Measurements from ENCODE around the gene CMSS1.

Gene CMSS1

DNA sequence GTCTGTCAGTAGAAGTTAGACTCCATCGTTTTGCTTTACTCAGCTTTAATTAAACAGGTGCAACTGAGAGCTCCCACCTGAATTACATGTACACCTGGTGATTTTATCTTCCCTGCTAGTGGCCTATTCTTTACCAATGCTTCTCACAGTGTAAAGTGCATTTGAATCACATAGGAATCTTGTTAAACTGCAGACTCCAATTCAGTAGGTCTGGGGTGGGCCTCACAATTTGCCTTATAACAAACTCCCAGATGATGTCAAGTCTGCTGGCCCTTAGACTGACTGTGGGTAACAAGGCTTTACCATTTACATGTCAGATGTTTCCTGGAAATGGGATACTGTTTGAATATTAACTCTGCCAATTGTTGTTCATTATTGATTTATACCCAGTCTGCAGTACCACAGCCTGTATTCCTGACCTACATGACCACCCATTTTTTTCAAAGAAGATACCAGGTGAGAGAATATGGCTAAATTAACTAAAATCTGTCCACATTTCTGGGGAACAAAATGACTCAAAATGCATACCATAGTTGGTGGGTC, 37.2 kb downstream of the CMSS1 start:
- DNase-seq: no peak

DNA sequence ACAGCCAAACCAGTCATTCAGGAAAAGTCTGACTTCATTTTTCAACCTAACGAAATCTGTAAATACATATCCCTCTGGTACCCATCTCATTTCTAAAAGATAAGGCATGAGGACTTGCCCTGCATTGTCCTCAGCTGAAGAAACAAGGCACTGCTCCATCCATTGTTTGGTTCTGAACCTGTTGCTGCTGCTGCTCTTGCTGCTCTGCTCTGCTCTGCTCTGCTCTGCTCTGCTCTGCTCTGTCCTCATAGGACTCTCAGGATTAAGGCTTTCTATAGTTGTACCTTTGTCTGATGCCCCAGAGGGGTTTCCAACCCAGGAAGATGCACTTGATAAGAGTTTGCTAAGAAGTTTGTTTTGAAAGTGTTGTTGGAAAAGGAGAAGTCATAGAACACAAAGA, 38.2 kb downstream of the CMSS1 start:
- DNase-seq: no peak

DNA sequence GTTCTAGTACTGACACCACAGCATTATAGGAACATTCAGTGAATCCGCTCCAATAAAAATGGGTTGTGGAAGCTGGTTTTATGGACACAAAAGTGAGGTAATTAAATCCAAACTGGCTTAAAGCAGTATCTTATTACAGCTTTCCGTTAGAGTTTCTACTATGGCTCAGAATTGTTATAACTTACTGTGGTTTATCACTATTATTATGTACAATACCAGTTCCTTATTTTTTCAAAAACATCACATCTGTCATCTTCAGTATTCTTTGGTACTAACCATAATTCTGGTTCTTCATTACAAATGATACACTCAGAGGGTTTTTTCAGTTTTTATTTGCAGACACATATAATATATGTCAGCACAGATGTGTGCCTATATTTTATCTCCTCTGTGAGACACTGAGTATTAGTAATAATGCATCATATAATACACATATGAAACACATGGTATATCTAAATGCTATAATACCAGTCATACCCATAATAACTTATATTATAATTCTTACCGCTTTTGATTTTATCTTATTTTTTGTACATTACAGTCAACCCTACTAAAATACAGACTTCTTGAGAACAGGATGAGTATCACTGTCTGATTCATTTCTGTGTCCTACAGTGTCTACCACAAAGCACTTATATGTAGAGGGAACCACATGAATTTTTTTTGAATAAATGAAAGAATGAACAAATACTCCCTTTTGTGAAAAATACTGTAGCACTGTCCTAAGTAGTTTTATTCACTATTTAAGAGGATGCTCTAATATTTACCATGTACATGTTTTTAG, 39.0 kb downstream of the CMSS1 start:
- DNase-seq: no peak

DNA sequence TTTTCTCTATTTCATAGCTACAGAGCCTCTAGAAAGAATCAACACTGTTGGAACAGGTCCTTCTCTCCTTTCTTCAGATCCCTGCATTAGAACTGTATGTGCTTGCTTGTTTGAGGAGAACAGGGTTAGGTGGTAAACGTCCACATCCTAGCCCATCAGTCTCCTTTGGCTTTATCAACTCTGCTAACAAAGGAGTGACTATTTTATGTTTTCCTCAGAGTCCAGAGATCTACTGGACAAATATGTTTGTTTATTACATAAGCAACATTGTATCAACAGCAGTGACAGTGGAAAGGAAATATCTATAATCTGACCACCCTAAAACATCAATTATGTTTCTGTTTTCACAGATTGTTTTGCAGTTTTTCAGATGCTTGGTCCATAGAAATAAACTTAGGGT, 39.6 kb downstream of the CMSS1 start:
- no peak for DNase-seq

DNA sequence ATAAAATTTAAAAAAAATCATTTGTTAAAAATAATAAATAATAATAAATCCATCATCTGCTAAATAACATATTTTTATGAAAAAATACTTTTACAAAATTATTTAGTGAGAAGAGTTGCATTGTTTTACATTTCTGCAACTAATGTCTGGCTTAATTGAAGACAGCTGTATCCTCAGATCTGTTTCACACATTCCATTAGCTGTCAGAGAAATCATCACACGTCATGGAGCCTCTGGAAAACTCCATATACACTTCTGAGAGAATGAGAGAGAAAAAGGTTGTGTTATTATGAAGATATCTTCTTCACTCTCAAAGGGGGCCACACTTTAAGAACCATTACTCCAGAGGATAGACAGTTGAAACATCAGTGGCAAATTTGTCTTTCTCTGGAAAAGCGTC, 40.8 kb downstream of the CMSS1 start:
- DNase-seq: no peak

DNA sequence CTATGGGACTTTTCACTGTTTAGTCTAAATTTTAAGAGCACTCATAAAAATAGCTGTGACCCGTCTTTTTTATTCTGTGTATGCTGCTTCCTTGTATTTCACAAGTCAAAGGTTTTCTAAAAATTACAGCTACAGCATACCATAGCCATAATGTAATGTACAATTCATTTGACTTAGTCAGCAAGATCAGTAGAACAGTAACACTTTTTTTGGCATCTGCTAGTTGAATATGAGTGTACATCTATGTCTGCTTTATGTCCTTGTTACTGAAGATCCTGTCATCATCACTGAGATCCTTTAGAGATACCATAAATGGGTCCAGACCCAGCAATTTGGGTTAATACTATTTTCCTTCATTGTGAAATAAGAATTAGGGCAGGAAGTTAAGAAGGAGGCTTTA, 42.2 kb downstream of the CMSS1 start:
- DNase-seq: no peak

DNA sequence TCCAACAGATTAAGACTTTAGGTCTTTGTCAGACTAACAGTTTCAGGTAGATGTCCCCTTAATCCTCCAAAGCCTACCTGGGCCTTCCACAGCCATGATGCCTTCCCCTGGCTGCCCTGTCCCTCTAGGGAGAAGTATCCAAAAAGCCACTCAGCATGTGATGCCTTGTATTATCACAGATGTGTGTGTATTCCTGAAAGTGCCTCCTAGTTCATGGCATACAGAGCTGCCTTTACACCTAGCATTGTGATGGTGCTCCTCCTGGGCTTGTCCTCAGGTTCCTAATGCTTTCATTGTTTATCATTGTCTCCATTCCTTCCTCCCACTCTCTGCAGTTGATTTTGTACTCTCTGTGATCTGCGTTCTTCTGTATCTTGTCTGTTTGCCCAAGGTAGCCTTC, 43.6 kb downstream of the CMSS1 start:
- DNase-seq: no peak

DNA sequence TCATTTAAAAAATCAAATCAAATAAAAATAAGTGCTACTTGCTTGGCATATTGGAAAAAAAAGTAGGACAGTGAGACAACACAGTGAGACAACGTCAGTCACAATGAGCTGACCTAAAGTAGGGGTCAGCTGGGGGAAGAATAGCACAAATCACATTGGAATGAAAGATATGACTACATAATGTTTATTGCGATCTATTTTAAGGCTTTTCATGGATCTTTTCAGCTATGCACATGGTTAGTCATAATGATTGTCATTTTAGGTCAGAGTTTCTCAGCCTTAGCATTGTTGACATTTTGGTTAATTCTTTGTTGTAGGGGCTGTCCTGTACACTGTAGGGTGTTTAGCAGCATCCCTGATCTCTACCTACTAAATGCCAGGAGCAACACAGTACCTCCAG, 44.5 kb downstream of the CMSS1 start:
- DNase-seq: no peak

DNA sequence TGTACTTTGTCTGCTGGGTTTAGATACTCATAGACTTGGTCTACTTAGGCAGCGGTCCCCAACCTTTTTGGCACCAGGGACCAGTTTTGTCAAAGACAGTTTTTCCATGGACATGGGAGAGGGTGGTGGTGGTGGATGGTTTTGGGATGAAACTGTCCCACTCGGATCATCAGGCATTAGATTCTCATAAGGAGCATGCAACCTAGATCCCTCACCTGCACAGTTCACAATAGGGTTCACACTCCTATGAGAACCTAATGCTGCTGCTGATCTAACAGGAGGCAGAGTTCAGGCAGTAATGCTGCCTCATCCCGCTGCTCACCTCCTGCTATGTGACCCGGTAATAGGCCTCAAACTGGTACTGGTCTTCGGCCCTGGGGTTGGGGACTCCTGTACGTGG, 45.3 kb downstream of the CMSS1 start:
- no peak for DNase-seq

DNA sequence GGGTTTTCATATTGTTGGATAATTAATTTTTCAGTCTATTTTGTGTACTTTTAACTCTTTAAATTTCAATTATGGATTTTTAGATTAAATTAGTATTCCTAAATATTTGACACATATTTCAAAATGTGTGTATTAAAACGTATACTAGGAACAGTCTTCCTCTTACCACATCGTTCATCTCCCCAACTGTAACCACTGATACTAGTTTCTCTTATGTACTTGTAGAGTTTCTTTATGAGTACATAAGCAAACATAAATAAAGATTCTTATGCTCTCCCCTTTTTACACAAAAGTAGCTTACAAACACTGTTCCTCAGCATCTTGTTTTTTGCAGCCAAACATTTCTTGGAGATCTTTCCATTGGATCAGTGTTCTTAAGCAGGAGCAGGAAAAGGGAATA, 45.9 kb downstream of the CMSS1 start:
- DNase-seq: no peak

DNA sequence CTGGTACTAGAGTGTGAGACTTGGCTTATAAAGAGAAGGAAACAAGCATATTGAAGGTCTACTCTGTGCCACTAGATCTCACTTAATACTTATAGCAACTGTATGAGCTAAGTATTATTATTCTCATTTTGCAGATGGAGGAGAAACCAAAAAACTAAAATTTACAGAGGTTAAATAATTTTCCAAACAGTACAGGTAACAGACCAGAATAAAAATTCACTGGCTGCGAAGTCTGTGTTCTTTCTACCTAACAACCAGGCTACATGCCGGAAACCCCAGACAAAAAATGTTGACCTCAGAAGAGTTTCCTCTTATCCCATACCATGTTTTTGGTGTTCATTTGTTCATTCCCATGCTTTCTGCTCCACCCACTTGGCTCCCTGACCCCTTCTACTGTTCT, 46.6 kb downstream of the CMSS1 start:
- DNase-seq: no peak

DNA sequence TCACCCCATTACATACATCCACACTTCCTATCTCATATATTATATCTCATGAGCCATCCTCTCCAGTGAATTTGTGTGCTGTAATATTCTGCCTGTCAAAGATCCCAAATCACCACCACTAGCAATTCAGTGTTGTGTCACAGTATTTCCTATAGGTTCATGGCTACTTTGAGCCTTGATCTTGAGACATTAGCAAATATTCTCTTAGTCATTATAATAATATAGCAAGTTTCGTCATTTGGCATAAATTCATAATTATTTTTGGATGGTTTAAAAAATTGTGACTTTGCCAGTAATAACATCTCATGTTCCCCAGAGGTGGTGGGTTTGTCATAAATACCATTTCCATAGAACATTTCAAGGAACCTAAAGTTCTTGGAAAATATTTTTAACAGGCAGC, 47.7 kb downstream of the CMSS1 start:
- no peak for DNase-seq

DNA sequence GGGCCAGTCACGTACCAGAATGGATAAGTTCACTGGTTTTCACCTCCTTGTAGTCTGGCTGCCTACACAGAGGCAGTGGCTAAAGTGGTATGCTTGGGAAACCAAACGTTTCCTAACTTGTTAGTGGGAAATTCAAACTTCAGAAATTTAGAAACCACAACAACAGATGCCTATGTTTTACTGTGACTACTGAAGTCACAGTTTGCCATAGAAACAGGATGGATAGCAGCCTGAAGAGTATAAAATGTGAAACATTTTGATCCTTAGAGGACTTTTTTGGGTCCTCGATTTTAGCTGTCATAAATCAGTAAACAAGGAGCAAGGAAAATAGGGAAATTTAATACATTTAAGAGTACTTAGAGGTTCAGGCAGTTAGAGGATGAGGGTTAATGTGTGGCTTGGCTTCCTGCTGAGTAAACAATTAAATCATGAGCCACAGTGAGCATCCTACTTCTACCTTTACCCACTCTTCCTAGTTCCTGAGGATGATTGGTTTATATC, 48.6 kb downstream of the CMSS1 start:
- no peak for DNase-seq

DNA sequence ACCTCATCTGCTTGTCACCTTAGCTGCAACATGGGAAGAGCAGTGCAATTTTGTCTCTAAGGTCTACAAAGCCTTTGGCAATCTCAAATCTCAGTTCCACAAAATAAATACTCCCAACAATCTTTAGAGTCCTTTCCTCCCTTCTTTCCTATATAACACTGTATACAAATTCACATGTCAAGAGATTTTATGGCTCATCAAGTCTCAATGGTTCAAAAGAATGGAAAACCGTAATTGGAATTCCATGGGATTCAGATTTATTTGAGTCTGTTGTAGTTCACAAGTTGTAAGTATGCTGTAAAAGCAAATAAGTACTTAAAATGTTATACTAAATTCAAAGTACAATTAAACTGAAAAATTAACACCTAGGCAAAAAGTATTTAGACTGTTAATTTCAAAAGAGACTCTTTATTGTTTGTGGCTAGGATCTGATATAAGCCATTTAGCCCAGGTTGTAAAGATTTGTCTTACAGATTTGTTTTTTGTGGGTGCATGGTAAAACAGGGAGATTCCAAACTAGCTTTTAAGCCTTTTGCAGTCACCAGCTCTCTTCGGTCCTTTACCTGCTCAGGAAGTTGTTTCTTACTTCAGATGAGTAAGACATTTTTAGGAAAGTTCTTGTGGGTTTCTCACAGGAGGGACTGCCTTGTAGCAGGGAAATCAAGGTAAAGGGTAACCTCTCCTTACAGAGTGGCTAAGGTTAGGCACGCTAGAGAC, 50.1 kb downstream of the CMSS1 start:
- no peak for DNase-seq

DNA sequence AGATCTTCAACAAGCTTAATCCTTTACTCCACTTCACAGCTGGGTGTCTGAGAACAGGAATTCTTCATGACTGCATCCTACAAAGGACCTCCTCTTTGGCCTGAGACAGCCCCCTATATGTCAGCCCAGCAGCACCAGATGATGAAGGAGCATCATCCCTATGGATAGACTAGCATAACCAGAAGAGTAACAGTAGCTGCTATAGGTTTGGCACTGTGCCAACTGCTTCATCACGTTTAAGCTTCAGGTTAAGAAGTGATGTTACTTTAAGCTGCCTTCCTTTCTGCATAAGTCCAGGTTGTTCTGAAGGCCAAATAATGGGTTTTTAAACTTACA, 50.6 kb downstream of the CMSS1 start:
- DNase-seq: no peak

DNA sequence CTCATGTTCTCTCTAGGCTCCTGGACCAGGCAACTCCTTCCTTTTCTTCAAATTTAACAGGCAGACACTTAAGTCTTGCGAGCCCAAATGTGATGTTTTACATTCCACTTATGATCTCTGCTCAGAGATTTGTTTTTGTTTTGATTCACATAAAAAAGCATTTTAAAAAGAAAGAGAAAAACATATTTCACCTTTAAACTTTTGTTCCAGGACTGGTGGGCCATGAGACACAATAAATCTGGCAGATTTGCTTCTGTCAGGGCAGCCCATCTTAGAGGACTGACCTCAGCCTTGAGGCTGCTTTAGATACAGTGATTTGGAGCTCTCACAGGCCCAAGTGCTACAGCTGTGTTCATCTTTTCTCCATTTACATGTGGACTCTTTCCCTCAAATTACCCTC, 52.0 kb downstream of the CMSS1 start:
- no peak for DNase-seq

DNA sequence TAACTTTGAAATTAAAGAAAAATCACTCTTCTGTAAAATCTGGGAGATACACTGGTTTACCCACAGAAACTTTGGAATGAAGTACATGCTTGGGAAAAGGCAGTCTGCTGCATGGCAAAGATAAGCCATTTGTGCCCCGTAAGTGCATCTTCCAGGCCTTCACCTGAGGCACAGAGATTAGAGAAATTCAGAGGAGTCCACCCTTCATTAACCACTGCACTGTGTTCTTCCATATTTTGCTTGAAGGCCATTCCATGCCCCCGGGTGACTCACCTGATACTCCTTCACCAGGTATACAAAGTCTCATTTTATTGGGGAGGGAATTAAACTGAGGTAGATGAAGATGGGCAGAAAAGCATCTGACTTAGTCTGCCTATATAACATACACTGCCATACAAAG, 53.0 kb downstream of the CMSS1 start:
- no peak for DNase-seq

DNA sequence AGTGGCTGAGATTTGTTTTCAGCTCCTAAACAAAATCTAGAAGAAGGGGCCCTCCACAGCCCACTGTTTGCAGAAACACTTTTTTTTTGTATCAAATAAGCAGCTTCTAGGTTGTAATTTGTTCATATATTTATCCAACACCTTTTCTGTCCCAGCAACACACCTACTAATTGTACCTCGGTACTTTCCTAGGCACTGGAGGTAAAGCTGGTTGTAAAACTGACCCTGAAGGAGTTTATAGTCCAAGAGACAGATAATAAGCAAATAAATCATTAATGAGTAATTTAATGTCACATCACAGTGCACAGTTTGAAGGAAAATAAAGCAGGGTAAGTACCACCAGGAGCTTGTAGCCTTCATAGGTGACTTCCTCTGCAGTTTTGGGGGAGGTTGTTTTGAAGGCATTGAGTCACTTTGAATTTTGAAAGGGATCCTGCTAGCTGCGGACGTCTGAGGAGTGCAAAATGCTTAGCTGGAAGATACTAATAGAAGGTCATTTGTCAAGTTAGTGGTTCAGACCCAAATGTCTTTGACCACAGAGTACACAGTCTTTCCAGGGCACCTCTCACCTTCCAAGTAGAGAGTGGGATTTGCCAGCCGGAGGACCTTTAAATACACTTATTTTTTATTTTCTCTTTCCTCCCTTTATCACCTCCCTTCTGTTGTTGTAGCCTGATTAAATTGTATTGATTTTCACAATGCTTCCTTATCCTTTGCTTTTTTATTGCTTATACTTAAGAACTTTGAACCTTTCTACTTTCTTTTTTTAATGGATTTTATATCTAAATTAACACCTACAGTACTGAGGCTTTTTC, 53.8 kb downstream of the CMSS1 start:
- no peak for DNase-seq

DNA sequence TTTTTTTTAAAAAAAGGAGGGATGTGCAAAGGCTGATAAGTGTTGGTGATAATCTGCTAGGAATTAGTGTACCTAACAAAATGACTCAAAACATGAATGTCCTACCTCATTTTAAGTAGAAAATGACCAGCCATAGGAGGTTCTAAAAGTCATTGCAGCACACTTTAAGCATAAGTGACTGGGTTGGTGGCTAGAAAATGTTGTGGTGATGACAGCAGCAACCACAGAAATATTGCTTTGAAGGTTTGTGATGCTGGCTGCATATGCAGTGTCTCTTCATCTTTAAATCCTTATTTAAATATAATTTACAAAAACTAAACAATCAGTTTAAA, 55.2 kb downstream of the CMSS1 start:
- no peak for DNase-seq

DNA sequence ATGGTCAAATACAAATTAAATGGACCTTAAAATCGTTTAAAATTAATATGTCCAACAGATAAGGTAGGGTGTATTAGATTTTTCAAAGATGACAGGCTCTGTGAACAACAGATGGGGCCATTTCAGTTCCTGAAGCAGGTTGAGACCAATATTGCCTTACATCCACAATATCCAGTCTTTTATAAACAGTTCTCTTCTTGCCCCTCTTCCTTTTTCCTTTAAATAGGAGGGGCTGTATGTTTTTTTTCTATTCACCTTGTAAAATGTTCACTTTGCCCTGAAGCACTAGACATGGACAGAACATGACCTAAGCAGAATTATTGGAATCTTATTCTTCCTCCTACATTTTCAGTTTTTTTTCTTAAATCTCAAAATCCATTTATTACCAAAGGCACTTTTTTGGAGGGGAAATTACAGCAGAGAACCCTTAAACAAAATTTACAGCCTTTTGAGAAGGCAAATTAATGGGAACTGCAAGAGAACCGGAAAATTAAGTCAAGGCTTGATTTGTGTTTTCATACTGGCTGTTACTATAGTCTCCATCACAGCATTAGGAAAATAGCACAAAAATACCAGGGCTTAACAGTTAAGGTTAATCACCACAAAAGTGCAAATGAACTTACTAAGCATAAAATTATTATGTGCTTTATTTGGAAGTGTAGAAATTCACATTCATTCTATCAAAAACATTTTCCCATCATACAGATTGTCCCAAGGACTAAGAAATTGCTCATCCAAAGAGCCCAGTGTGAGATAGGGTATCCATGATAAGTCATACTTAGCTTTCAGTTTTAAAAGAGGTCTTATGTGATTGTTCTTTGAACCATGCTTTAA, 55.8 kb downstream of the CMSS1 start:
- DNase-seq: no peak

DNA sequence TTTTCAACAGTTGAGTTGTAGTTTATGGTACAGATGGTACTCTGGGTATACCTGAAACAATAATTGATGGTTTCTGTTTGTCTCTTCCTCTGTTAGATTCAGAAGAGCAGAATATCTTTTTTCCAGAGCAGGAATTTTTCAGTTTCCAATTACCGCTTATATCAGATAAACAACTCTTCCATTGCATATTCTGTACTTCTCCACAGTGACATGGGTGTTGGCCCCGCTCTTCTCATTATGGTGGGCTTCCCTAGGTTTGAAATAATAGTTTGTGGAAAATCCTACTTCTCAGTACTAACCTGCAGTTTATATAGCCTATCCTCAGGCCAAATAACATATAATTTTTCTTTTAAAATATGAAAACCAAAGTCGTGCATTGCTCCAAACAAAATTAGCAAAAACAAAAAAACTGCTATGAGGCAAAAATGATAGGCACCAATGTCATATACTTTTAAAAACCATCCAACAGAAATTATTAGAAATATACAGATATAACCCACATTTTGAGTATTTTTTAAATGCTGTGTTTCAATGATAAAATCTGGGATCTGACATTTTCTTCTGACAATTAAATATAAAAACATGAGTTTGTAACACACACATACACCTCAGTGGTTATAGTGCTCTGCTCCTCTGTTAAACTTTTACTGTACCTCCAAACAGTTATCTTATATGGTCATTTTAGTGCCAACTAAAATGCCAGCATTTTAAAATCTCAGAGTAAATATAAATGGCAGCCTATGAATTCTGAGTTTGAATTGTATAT, 56.8 kb downstream of the CMSS1 start:
- DNase-seq: no peak

DNA sequence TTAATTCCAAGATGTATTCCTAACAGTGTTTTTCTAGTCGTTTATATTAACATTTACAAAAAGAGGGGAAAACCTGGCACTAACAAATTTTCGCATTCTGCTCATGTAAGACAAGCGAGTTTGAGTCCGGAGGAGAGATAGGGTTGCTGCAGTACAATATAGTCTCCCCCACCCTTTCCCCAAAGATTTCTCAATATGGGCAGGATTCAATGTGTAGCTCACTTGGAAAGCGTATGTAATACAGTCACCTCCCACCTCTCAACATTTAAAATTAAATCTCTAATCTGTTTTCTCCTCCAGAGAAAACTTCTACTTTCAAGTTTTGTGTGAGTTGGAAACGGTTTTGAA, 57.9 kb downstream of the CMSS1 start:
- DNase-seq: no peak
